ENCODE data around the gene BAHCC1.

- TF ChIP-seq RAD21 (conservative IDR thresholded peaks at IDR 0.05) (no peak), POLR2AphosphoS5 (IDR thresholded peaks at IDR 0.05) (no peak), CTCF (IDR thresholded peaks at IDR 0.05; ENCODE audit: poor library complexity, severe bottlenecking) (no peak), EP300 (conservative IDR thresholded peaks at IDR 0.05; ENCODE audit: poor library complexity, severe bottlenecking) (no peak)
These were observed 23.6 kb downstream of the BAHCC1 start for GRCh38 chr17:81418710-81419318.
